Testis (tissue), 2 donors: ENCODE data around the gene E2F2.

Experiments used
- CTCF ChIP-seq, 3 experiments: fragments of 450-650 bp in 2 of 3; fragments of 200-600 bp in 1 of 3; sonication (generic) in 1 of 3; IDR thresholded peaks; one replicate each; pipeline ENCODE4 v1.5.1; 2016 to 2019; ENCODE audit warnings: antibody characterized with exemption in 3 of 3, mild to moderate bottlenecking in 2 of 3, moderate library complexity in 1 of 3
- POLR2A ChIP-seq: fragments of 450-650 bp; IDR thresholded peaks from one replicate; pipeline ENCODE4 v1.6.1; 2017; ENCODE audit warnings: antibody characterized with exemption, mild to moderate bottlenecking, moderate library complexity

GRCh38 chr1:23470282-23471070 is 60.6 kb downstream of the E2F2 start:
- TF ChIP-seq POLR2A (no peak), CTCF (IDR thresholded peaks at IDR 0.05) (no peak)
